Activated effector memory CD4-positive, alpha-beta T cell treated with anti-CD3 and anti-CD28 coated beads, Interleukin-2, amount 50 U/mL, for 16 hours (primary cell): ENCODE results near the gene SIRT6.
"Not testable (repeated sequence)": the region's sequence is repeated elsewhere in the genome, so short reads cannot be mapped to it uniquely, and the experiment has no call there.

Experiments
- DNase-seq: peaks from one replicate; pipeline ENCODE4 v3.0.0-alpha.2; 2020

Gene SIRT6

GRCh38 chr19:4173479-4174212 is 8.7 kb downstream of the SIRT6 start:
- no peak for DNase-seq

GRCh38 chr19:4172861-4173473 is 9.4 kb downstream of the SIRT6 start:
- peak; percentile 89 for DNase-seq

GRCh38 chr19:4171676-4172075 is 10.7 kb downstream of the SIRT6 start:
- DNase-seq: no peak

- DNase-seq: no peak
These were observed 18.1 kb downstream of the SIRT6 start for GRCh38 chr19:4164262-4164661.

GRCh38 chr19:4161415-4162077 is 20.8 kb downstream of the SIRT6 start:
- no peak for DNase-seq

GRCh38 chr19:4157971-4158370 is 24.4 kb downstream of the SIRT6 start:
- DNase-seq: not testable (repeated sequence)

GRCh38 chr19:4157164-4157563 is 25.2 kb downstream of the SIRT6 start:
- DNase-seq: no peak

GRCh38 chr19:4154571-4155312 is 27.6 kb downstream of the SIRT6 start:
- no peak for DNase-seq

- DNase-seq: no peak
These were observed 29.9 kb downstream of the SIRT6 start for GRCh38 chr19:4152241-4152998.

GRCh38 chr19:4151623-4152022 is 30.7 kb downstream of the SIRT6 start:
- no peak for DNase-seq

GRCh38 chr19:4149518-4150288 is 32.7 kb downstream of the SIRT6 start:
- DNase-seq: no peak

- DNase-seq: no peak
These were observed 37.6 kb downstream of the SIRT6 start for GRCh38 chr19:4144666-4145249.

- not testable (repeated sequence) for DNase-seq
These were observed 39.4 kb downstream of the SIRT6 start for GRCh38 chr19:4142916-4143315.

GRCh38 chr19:4140237-4140711 is 42.1 kb downstream of the SIRT6 start:
- peak; percentile 67 for DNase-seq

- DNase-seq: peak; percentile 95
These were observed 42.6 kb downstream of the SIRT6 start for GRCh38 chr19:4139614-4140236.

- no peak for DNase-seq
These were observed 43.9 kb downstream of the SIRT6 start for GRCh38 chr19:4138445-4138844.

- no peak for DNase-seq
These were observed 45.7 kb downstream of the SIRT6 start for GRCh38 chr19:4136680-4137088.

GRCh38 chr19:4135386-4135785 is 47.0 kb downstream of the SIRT6 start:
- DNase-seq: not testable (repeated sequence)

GRCh38 chr19:4134351-4134750 is 48.0 kb downstream of the SIRT6 start:
- no peak for DNase-seq

GRCh38 chr19:4130744-4131438 is 51.5 kb downstream of the SIRT6 start:
- no peak for DNase-seq
